ENCODE data around the gene CD109.

- TF ChIP-seq REST (IDR thresholded peaks at IDR 0.05; ENCODE audit: insufficient read depth in 1 of 2, low read depth in 2 of 2, low read length in 2 of 2), result no peak
- no peak for TF ChIP-seq POLR2AphosphoS5 (IDR thresholded peaks at IDR 0.05; ENCODE audit: low read depth, low read length)
Observed at GRCh38 chr6:73719046-73719445, 23.0 kb downstream of the CD109 start.

Measured in PFSK-1 (cell line).